DMS53 treated with DMSO at 0.1 percent for 48 hours (cell line): Measurements from ENCODE around the gene SLC22A4.
A peak's percentile ranks its signal among the peaks of the same experiment; 100 is the strongest.

Experiments
- DNase-seq: peaks from one replicate; lab custom pipeline; 2025; ENCODE audit not compliant: unreplicated experiment; lab: John Stamatoyannopoulos, UW

Gene SLC22A4

DNA sequence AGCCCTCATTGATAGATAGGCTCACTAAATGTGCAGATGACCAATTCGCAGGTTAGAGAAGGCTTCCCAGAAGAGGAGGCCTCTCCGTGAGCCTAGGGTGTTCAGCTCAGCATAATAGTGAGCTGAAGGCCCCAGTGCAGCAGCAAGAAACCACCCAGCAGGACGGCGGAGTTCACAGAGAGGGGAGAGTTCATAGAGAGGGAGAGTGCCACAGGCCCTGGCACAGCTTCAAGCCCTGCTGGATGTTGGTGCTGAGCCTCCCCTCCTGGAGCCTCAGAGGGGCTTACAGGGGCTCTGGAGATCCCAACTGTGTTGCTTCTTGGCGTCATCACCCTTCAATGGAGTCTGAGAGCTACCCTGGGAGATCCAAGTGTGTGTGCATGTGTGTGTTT, 77.4 kb downstream of the SLC22A4 start:
- no peak for DNase-seq

DNA sequence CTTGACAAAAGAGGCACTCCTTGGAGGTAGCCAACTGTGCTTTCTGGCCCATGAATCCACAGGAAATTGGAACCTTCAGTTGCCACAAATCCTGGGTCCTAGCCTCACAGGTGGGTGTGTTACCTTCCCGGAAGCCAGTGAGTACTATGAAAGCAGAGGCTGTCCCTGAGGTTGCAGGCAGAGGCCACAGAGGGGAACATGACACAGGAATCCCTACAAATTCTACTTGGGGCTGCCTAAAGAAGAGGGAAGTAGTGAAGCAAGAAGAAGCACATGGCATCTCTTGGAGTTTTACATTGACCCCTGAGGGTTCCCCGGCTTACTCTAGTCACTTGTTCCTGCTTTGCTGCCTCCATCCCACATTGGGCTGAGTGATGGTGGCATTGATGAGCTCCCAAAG, 77.9 kb downstream of the SLC22A4 start:
- DNase-seq, result no peak

DNA sequence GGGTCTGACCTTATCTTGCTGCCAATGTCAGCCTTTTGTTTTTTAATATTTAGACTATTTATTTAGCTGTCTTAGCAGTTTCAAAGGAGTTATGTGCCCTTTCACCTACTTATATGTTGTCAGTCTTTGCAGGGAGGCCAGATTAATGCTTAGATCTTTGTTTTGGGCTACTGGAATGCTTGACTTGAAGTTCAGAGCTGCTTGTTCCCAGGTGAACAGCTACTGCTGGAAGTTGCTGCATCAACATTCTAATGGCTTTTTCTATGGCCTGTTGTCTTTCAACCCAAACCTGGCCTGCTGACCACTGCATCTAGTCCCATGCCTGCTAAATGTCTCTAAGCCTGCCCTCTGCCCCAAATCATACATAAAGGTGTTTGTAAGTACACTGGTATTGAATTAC, 78.3 kb downstream of the SLC22A4 start:
- no peak for DNase-seq

DNA sequence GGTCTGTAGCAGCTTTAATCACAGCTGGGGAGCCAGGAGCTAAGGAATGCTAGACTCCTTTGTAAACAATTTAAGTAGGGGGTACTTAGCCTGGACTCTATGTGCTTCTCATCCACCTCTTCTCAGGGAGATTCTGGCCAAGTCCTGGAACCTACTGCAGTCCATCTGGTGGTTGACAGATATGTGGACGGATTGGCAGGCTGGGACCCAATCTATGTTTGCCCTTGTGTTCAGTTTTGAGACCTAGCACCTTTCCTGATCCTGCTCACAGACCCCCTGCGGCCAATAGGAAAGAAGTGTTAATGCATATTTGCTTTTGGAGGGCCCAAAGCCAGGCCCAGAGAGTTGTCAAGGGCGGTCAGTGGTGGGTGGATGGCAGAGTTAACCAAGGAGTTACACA, 81.8 kb downstream of the SLC22A4 start:
- no peak for DNase-seq

DNA sequence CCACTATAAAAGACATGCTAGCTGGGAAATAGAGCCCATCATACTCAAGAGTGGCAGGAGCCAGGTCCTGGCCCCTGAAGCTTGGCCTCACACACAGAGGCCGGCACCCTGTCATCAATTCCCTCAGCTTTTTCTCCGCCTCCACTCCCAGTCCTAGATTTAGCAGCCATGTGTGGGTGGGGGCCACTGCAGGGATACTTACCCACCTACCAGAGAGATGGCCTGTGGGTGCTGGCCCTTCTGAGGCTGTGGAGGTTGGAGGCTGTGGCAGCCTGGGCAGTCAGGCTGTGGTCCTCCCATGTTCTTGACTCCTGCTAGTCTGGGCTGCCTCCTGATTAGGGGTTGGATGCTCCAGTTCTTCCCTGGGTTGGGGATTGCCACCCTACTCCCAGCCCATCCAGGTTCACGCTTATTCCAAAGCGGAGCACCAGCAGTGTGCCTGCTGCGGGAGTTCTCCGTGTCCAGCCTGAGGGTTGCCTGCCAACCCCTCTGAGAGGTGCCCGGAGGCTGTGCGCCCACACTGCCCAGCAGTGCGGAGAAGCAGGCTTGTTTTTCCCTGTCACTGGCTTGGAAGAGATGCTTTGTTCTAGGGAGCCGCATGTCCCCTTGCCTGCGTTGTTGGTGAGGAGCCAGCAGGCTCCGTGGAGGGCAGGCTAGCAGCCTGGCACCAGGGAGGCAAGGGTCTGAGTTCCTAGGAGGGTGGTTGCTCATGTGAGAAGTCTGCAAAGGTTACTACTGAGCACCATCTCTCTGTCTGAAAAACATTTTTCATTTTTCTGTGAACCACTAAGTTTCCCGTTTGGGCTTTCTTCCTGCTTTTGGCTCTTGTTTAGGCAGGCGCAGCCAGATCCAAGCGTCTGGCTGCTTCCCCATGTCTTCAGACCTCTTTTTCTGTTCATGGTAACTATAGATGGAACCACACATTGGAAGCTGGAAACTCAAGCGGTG, 82.8 kb downstream of the SLC22A4 start:
- no peak for DNase-seq

DNA sequence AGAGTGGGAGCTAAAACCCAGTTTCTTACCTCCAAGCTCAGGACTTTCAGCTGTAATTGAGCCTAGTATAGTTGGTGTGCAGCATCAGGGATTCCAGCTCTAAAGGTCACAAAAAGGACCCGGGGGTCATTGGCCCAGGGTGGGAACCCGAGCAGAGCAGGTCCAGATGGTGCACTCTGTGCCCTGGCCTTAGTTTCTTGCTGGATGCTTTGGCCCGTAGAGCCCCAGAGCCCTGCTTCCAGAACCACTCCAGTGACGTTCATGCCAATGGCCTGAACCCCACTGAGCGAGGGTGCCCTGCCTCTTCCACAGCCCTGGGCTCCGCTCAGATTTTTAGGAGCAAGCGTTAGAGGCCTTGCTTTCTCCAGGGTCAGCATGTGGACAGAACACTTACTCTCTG, 83.5 kb downstream of the SLC22A4 start:
- no peak for DNase-seq

DNA sequence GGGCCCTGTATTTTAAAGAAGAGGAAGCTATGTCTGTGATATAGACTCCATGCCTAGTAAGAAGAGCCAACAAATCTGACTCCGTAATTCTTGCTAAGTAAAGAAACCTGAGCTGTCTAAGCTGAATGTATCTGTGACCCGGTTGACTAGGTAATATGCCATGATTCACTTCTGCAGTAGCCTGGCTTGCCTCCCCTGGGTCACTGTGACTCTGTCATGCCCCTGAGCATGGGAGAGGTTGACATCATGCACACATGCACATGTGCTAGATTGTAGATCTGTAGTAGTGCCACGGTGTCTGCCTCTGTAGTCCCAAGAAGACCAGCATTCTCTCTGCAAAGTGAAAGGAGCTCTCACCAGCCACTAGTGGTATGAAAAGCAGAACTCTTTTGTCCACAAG, 84.4 kb downstream of the SLC22A4 start:
- DNase-seq, result no peak

DNA sequence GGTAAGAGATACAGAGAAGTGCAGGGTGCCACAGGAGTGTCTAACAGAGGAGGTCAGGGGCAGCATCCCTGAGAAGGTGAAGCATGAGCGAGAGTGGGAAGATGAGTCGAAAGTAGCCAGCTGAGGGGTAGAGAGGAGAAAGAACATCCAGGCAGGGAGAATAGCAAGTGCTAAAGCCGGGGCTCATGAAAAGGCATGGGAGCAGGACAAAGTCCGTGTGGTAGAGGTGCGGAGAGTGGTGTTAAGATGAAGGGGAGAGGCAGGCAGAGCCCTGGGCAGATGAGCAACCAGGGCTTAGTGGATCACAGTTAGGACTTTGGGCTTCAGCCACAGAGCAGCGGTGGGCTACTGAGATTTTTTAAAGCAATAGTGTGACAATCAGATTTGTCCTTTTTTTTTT, 85.9 kb downstream of the SLC22A4 start:
- no peak for DNase-seq

DNA sequence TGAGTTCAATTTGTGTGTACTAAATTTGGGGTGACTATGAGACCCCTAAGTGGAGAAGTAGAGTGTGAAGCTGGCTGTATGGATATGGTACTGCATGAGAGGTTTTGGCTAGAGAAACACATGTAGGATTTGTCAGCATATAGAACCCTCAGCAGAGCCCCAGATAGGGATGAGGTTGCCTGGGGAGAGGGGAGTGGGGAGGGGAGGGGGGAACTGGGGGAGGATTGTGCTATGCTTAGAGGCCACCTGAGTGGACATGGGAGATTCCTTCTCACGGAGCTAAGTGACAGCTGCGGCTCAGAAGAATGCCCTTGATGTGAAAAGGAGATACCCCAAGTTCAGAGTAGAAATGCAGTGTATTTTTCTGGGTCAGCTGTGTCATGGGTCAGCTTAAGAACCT, 86.5 kb downstream of the SLC22A4 start:
- DNase-seq, result no peak

DNA sequence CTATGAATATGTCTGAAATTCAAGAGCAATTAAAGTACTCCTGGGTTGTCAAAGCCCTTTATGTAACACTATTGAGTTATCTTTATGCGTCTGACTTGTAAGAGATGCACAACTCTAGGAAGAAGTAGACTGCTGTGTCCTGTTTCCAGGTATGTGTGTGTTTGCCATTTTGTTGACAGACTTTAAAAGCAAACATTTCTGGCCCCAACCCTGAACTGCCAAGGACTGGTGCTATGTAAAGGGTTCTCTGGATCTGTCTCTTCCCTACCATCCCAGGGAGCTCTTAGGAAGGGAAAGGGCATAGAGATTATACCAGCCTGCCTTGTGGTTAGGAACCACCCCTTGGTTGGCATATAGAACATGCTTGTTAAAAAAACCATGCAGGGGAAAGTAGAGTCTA, 87.4 kb downstream of the SLC22A4 start:
- no peak for DNase-seq

DNA sequence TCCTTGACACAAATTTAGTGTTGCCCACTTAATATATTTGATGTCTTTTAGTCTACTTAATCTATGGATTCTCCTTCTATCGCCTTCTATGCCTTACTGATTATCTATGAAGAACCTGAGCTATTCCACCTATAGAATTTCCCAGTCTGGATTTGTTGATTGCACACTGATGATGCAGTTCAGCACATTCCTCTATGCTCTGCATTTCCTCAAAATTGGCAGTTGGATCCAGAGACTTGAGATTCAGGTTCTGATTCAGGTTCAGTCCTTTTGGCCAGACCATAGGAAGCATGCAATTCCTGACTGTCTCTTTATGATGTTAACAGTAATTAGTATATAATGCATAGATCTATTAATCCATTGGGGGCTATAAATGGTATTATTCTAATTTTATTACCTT, 89.1 kb downstream of the SLC22A4 start:
- DNase-seq, result no peak

DNA sequence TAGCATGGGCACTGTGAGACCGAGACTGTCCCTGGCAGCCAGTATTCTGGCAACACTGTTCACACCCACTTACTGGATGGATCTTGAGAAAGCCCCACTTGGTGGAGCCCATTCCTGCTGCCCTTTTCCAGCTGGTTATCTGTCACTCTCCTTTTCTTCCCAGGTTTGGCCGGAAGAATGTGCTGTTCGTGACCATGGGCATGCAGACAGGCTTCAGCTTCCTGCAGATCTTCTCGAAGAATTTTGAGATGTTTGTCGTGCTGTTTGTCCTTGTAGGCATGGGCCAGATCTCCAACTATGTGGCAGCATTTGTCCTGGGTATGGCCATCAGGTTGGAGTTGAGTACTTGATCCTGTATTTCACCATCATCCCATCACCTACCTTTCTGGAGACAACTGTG, 89.8 kb downstream of the SLC22A4 start:
- no peak for DNase-seq

DNA sequence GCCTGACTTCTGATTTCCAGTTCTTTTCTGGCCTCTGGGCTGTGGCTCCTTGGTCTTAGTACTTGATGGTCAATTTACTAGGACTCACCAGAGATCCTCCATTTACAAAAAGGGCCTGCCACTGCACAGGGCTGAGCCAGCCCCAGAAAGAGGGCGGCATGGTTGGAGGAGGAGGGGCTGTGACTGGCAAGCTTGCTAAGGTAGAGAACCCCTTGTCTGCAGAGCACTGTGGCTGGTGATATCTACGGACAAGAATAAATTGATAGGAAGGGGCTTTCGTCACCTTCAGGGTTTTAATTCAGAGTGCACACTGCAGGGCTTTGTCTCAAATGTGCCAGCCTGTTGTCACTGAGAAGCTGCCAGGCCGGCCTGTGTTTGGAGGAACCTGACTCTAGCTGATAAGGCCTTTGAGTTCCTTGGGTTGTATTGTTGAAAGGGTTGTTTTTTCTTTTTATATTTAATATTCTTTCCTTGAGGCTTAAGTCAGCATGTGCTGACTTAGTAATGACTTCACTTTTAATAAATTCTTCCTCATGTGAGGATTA, 90.4 kb downstream of the SLC22A4 start:
- no peak for DNase-seq

DNA sequence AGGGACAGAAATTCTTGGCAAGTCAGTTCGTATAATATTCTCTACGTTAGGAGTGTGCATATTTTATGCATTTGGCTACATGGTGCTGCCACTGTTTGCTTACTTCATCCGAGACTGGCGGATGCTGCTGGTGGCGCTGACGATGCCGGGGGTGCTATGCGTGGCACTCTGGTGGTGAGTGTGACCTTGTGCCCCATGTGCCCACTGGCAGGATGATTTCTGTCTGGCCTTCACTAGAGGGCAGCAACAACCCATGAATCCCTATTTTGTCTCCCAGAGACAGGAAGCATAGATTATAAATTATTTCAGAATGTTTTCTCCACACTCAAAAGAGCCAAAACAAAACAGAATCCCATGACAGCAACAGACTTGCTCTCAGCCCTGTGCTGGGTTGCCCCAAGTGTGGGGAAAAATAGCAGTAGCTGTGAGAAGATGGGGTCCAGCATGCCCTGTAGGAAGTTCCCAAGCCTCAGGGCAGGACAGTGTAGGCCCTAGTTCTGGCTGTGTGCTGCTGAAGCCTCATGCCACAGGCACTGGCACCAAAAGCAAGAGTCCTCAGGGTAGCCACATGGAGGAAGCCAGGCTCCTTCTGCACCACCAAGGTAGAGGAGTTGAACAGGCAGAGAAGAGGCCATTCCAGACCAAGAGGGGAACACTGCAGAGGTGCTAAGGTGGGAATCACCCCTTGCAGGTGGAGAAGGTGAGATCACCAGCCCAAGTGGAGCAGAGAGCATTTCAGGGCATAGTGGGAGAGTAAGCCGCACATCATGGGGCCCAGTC, 91.3 kb downstream of the SLC22A4 start:
- DNase-seq, result peak; percentile 43

DNA sequence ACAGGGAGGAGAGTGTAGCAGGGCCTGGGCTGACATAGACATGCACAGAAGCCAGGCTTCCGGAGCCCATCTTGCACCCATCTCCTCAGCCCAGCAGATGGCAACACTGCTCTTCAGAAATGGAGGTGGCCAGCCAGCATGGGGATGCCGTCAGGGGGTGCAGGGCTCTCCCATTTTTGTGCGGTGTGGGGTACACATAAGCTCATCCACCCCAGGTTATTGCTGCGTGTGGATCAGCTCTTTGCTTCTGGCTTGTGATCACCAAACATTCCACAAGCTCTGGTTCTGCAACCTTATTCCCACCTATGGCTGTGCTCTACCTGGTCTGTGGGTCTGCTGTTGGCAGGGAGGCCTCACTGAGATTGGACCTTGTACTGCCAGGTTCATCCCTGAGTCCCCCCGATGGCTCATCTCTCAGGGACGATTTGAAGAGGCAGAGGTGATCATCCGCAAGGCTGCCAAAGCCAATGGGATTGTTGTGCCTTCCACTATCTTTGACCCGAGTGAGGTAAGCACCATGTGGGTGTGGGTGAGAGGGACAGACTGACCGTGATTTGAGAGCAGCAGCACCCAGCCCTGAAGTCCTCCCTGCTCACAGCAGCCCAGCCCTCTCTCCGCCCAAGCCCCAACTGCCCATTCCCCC, 92.6 kb downstream of the SLC22A4 start:
- peak; percentile 6 for DNase-seq

DNA sequence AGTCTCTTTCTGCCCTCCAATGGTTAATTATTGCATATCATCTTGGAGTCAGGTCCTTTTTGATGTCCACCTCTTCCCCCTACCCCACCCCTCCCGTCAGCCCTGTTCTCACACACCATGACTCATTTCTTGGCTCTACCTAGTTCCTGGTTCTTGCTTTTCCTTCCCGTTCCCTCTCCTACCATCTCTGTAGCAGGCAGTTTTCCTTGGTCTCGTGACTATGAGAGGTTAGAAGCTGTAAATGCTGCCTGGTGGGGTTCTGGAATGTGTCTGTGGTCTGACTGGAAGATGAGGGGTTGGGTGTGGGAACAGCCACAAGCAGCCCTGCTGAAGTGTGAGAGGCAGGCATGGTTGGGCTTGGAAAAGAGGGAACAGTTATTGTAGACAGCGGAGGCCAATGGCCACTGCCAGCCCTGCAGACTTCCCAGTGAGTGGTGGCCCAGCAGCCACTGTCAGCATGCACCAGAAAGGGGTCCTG, 93.5 kb downstream of the SLC22A4 start:
- DNase-seq, result no peak

DNA sequence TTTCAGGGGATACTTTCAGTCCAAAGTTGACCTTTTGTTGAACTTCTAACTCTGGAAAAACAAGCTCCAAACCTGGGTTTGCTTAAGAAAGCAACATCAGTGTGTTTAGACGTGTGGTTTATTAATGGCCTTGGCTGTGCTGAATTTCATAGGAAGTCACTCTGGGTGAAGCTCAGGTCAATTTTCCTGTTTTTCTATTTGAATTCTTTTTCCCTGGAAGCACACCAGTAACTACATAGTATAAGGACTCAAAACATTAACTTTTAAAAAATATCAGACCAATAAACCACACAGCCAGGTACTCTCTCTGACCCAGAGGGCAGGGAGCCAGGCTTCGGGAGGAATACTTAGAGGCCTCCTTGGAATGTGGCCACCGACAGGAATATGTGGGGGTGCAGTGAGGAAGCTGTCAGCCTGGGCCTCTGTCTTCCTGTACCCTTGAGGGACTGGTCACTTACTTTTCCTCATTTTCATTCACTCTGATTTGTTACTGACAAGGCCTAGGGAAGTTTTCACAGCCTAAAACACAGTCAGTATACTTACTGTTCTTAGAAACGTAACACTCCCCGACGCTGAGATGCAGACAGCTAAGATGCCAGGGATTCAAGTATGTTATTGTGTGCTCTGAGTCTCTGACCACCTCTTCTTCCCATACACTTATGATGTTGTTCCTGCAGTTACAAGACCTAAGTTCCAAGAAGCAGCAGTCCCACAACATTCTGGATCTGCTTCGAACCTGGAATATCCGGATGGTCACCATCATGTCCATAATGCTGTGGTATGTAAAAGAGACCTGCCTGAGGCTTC, 94.3 kb downstream of the SLC22A4 start:
- no peak for DNase-seq

DNA sequence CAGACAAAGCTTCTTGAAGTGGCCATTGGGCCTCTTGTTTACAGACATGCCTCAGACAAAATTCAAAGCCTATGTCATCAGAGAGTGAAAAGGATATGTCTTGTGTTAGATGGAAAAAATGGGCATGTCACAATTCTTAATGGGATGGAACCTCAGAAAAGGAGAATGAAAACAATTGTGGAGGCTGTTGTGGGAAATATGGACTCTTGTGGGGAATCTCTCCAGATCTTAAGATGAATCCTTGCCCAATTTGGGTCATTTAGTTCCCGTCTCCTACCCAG, 94.8 kb downstream of the SLC22A4 start:
- no peak for DNase-seq

DNA sequence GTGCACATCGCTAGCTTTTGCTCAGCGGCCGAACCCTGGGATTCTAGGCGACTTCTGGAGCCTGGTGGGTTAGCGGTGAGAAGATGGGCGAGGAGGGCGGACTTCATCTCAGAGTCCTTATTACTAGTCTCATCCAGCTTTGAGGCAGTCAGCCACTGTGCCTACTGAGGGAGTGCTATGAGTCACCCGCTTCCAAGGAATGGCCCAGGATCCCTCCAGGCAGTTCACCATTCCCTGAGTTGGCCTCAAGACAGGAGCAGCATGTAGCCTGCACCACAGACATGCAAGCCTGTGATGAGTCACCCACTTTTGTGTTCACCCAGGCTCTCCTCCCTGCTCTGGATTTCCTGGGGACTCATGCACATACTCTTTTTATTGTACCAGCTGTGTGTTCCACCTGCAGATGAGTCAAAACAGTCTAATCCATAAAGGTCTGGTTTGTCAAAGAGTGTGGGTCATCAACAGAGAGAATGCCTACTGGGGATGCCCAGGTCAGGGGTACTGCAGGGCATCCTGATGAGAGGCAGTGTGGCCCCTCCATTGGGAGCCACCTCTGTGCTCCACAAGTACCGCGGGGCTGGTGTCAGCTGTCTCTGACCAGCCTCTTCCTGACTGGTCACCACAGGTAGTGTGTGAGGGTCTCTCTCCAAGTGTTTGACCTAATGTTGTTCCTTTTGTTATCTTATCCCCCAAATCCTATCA, 95.5 kb downstream of the SLC22A4 start:
- peak; percentile 81 for DNase-seq

DNA sequence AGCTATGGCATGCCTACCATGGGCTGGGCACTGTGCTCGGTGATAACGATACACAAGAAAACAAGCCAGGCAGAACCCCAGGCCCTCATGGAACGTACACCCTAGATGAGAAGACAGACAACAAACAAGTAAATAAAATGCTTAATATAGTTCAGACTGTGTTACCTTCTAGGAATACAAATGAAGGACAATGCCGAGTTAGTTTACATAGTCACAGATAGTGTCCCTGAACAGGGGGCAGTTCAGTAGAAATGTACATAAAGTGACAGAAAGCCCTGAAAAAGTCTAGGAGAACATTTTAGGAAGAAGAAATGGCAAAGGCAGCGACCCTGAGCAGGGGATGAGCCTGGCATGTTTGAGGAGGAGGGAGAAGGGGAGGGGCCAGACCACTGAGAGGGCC, 97.1 kb downstream of the SLC22A4 start:
- DNase-seq, result no peak
